Activated CD4-positive, alpha-beta memory T cell treated with anti-CD3 and anti-CD28 coated beads for 36 hours (primary cell): ENCODE results near the gene VAV3. TPM values are rescaled to one million over a fixed set of nuclear protein-coding genes. Genes with fewer than 3 reads are reported as not detected.

Experiments
- CTCF ChIA-PET: fragments of 350-600 bp; sonication (Branson Sonifier 250); formaldehyde crosslinking; loops from one replicate; lab custom pipeline; 2021; ENCODE audit warnings: antibody characterized with exemption, inconsistent platforms; lab: Charles Lee
- POLR2A ChIA-PET: fragments of 350-600 bp; sonication (Branson Sonifier 250); formaldehyde crosslinking; loops from one replicate; lab custom pipeline; 2021; ENCODE audit warnings: antibody characterized with exemption; lab: Charles Lee
- DNase-seq: peaks from one replicate; pipeline ENCODE4 v3.0.0-alpha.2; 2020
- H3K27ac Mint-ChIP-seq: one replicate; pipeline ENCODE4 v1.8.0; 2021; ENCODE audit warnings: mixed read lengths
- H3K27me3 Mint-ChIP-seq: one replicate; pipeline ENCODE4 v1.8.0; 2021; ENCODE audit warnings: mixed read lengths
- H3K36me3 Mint-ChIP-seq: one replicate; pipeline ENCODE4 v1.8.0; 2021; ENCODE audit warnings: mixed read lengths
- H3K4me1 Mint-ChIP-seq: one replicate; pipeline ENCODE4 v1.8.0; 2021; ENCODE audit warnings: low read depth, mixed read lengths
- H3K4me3 Mint-ChIP-seq: one replicate; pipeline ENCODE4 v1.8.0; 2021; ENCODE audit warnings: mild to moderate bottlenecking, mixed read lengths
- H3K9me3 Mint-ChIP-seq: one replicate; pipeline ENCODE4 v1.8.0; 2021; ENCODE audit warnings: mixed read lengths
- intact Hi-C: fragments of 100-400 bp; cut with micrococcal nuclease; formaldehyde crosslinking; loops from one replicate; pipeline ENCODE4 v1.15.1; 2023
- total RNA-seq, 2 experiments: library from RNA; stranded (reverse); gene quantifications; one replicate each; pipeline ENCODE4 v1.2.3, GENCODE V29; 2021

VAV3 gene
- total RNA-seq, 2 experiments from 2014 or later, result 2.3 to 3.3 TPM

- H3K27ac Mint-ChIP-seq, result no peak overlapping the region
- no peaks in the 10 kb centered on the region for H3K9me3 Mint-ChIP-seq
- intact Hi-C loops, result no loop called here
- no peak for DNase-seq
- H3K4me1 Mint-ChIP-seq, result no peaks in the 10 kb centered on the region
- H3K27me3 Mint-ChIP-seq, result no peaks in the 10 kb centered on the region
- H3K36me3 Mint-ChIP-seq, result peaks cover 3% of the 10 kb centered on the region
- POLR2A ChIA-PET, result no interaction called here
- no peak overlapping the region for H3K4me3 Mint-ChIP-seq
- CTCF ChIA-PET, result no interaction called here
Measured at GRCh38 chr1:107600607-107601160, 364.3 kb downstream of the VAV3 start.

- Mint-ChIP-seq H3K36me3 (peaks cover 3% of the 10 kb centered on the region), H3K27me3 (no peaks in the 10 kb centered on the region), H3K27ac (no peak overlapping the region), H3K4me3 (no peak overlapping the region), H3K4me1 (peaks cover 3% of the 10 kb centered on the region), H3K9me3 (no peaks in the 10 kb centered on the region)
- intact Hi-C loops, result no loop called here
- ChIA-PET CTCF (no interaction called here), POLR2A (no interaction called here)
- DNase-seq, result no peak
Measured at GRCh38 chr1:107599220-107599619, 365.8 kb downstream of the VAV3 start.

GRCh38 chr1:107597290-107597689 lies 367.7 kb downstream of the VAV3 start:
- CTCF ChIA-PET, result no interaction called here
- Mint-ChIP-seq H3K4me1 (peaks cover 10% of the 10 kb centered on the region), H3K27me3 (no peaks in the 10 kb centered on the region), H3K4me3 (no peak overlapping the region), H3K36me3 (peaks cover 3% of the 10 kb centered on the region), H3K27ac (no peak overlapping the region), H3K9me3 (no peaks in the 10 kb centered on the region)
- intact Hi-C loops, result no loop called here
- DNase-seq, result no peak
- POLR2A ChIA-PET, result no interaction called here

GRCh38 chr1:107594536-107594935 lies 370.4 kb downstream of the VAV3 start:
- H3K27ac Mint-ChIP-seq, result no peak overlapping the region
- H3K4me1 Mint-ChIP-seq, result peaks cover 10% of the 10 kb centered on the region
- no peak overlapping the region for H3K4me3 Mint-ChIP-seq
- no peaks in the 10 kb centered on the region for H3K9me3 Mint-ChIP-seq
- DNase-seq, result no peak
- H3K27me3 Mint-ChIP-seq, result no peaks in the 10 kb centered on the region
- CTCF ChIA-PET, result no interaction called here
- POLR2A ChIA-PET, result no interaction called here
- peaks cover 3% of the 10 kb centered on the region for H3K36me3 Mint-ChIP-seq
- intact Hi-C loops, result no loop called here

GRCh38 chr1:107593501-107594209 lies 371.3 kb downstream of the VAV3 start:
- POLR2A ChIA-PET, result no interaction called here
- Mint-ChIP-seq H3K27me3 (no peaks in the 10 kb centered on the region), H3K4me3 (no peak overlapping the region), H3K4me1 (peaks cover 10% of the 10 kb centered on the region), H3K36me3 (peaks cover 3% of the 10 kb centered on the region), H3K9me3 (no peaks in the 10 kb centered on the region), H3K27ac (no peak overlapping the region)
- no peak for DNase-seq
- intact Hi-C loops, result no loop called here
- CTCF ChIA-PET, result no interaction called here

GRCh38 chr1:107590900-107591622 lies 373.9 kb downstream of the VAV3 start:
- H3K4me3 Mint-ChIP-seq, result no peak overlapping the region
- DNase-seq, result no peak
- no peaks in the 10 kb centered on the region for H3K27me3 Mint-ChIP-seq
- ChIA-PET POLR2A (no interaction called here), CTCF (no interaction called here)
- no peaks in the 10 kb centered on the region for H3K9me3 Mint-ChIP-seq
- H3K27ac Mint-ChIP-seq, result no peak overlapping the region
- H3K4me1 Mint-ChIP-seq, result peaks cover 10% of the 10 kb centered on the region
- H3K36me3 Mint-ChIP-seq, result peaks cover 2% of the 10 kb centered on the region
- intact Hi-C loops, result no loop called here

- H3K4me3 Mint-ChIP-seq, result no peak overlapping the region
- no peaks in the 10 kb centered on the region for H3K36me3 Mint-ChIP-seq
- no peaks in the 10 kb centered on the region for H3K27me3 Mint-ChIP-seq
- intact Hi-C loops, result no loop called here
- ChIA-PET CTCF (no interaction called here), POLR2A (no interaction called here)
- peaks cover 10% of the 10 kb centered on the region for H3K4me1 Mint-ChIP-seq
- H3K27ac Mint-ChIP-seq, result no peak overlapping the region
- H3K9me3 Mint-ChIP-seq, result no peaks in the 10 kb centered on the region
- DNase-seq, result no peak
Measured at GRCh38 chr1:107590087-107590486, 374.9 kb downstream of the VAV3 start.

- ChIA-PET CTCF (no interaction called here), POLR2A (no interaction called here)
- Mint-ChIP-seq H3K36me3 (no peaks in the 10 kb centered on the region), H3K9me3 (no peaks in the 10 kb centered on the region), H3K4me3 (no peak overlapping the region), H3K27me3 (no peaks in the 10 kb centered on the region), H3K4me1 (no peaks in the 10 kb centered on the region), H3K27ac (no peak overlapping the region)
- DNase-seq, result no peak
- intact Hi-C loops, result no loop called here
Measured at GRCh38 chr1:107588321-107588720, 376.7 kb downstream of the VAV3 start.

GRCh38 chr1:107575226-107575625 lies 389.8 kb downstream of the VAV3 start:
- ChIA-PET CTCF (no interaction called here), POLR2A (no interaction called here)
- Mint-ChIP-seq H3K4me3 (no peak overlapping the region), H3K9me3 (no peaks in the 10 kb centered on the region), H3K27ac (no peak overlapping the region), H3K27me3 (no peaks in the 10 kb centered on the region), H3K36me3 (peaks cover 3% of the 10 kb centered on the region), H3K4me1 (no peaks in the 10 kb centered on the region)
- no peak for DNase-seq
- intact Hi-C loops, result no loop called here

GRCh38 chr1:107574044-107574443 lies 390.9 kb downstream of the VAV3 start:
- no peaks in the 10 kb centered on the region for H3K4me1 Mint-ChIP-seq
- H3K27me3 Mint-ChIP-seq, result no peaks in the 10 kb centered on the region
- no peak for DNase-seq
- ChIA-PET POLR2A (no interaction called here), CTCF (no interaction called here)
- intact Hi-C loops, result no loop called here
- H3K36me3 Mint-ChIP-seq, result peaks cover 3% of the 10 kb centered on the region
- H3K27ac Mint-ChIP-seq, result no peak overlapping the region
- H3K9me3 Mint-ChIP-seq, result no peaks in the 10 kb centered on the region
- H3K4me3 Mint-ChIP-seq, result no peak overlapping the region

GRCh38 chr1:107572674-107573211 lies 392.2 kb downstream of the VAV3 start:
- intact Hi-C loops, result no loop called here
- CTCF ChIA-PET, result no interaction called here
- H3K9me3 Mint-ChIP-seq, result no peaks in the 10 kb centered on the region

GRCh38 chr1:107570768-107571167 lies 394.2 kb downstream of the VAV3 start:
- intact Hi-C loops, result no loop called here

More at GRCh38 chr1:107572674-107573211, 392.2 kb downstream of the VAV3 start:
- POLR2A ChIA-PET, result no interaction called here
- no peak for DNase-seq
- Mint-ChIP-seq H3K27me3 (no peaks in the 10 kb centered on the region), H3K4me3 (no peak overlapping the region), H3K36me3 (peaks cover 3% of the 10 kb centered on the region), H3K27ac (no peak overlapping the region), H3K4me1 (no peaks in the 10 kb centered on the region)

More at GRCh38 chr1:107570768-107571167, 394.2 kb downstream of the VAV3 start:
- POLR2A ChIA-PET, result no interaction called here
- H3K9me3 Mint-ChIP-seq, result no peaks in the 10 kb centered on the region
- no peak overlapping the region for H3K4me3 Mint-ChIP-seq
- DNase-seq, result no peak
- CTCF ChIA-PET, result no interaction called here
- H3K36me3 Mint-ChIP-seq, result peaks cover 3% of the 10 kb centered on the region
- H3K27me3 Mint-ChIP-seq, result no peaks in the 10 kb centered on the region
- no peaks in the 10 kb centered on the region for H3K4me1 Mint-ChIP-seq
- H3K27ac Mint-ChIP-seq, result no peak overlapping the region
